Vagina (tissue), 2 donors: Measurements from ENCODE around the gene AP2M1.

Experiments used
- POLR2A ChIP-seq, 2 donors: fragments of 450-650 bp; IDR thresholded peaks; one replicate each; pipeline ENCODE4 v1.6.1; 2017; ENCODE audit warnings: antibody characterized with exemption in 2 of 2, mild to moderate bottlenecking in 2 of 2, moderate library complexity in 2 of 2
- POLR2AphosphoS5 ChIP-seq, 2 donors: sonication (generic); formaldehyde crosslinking; IDR thresholded peaks; one replicate each; pipeline ENCODE4 v1.9.0; 2017; ENCODE audit warnings: antibody characterized with exemption in 2 of 2, mild to moderate bottlenecking in 2 of 2, low read depth in 1 of 2; ENCODE audit not compliant: insufficient read depth in 1 of 2
- TF ChIP-seq, protein P1 (sequence below), 3 experiments: fragments of 450-650 bp in 2 of 3; fragments of 200-600 bp in 1 of 3; sonication (generic) in 1 of 3; IDR thresholded peaks; one replicate each; pipeline ENCODE4 v1.5.1; 2017 to 2019; ENCODE audit warnings: antibody characterized with exemption in 3 of 3, mild to moderate bottlenecking in 2 of 3, moderate library complexity in 2 of 3

DNA sequence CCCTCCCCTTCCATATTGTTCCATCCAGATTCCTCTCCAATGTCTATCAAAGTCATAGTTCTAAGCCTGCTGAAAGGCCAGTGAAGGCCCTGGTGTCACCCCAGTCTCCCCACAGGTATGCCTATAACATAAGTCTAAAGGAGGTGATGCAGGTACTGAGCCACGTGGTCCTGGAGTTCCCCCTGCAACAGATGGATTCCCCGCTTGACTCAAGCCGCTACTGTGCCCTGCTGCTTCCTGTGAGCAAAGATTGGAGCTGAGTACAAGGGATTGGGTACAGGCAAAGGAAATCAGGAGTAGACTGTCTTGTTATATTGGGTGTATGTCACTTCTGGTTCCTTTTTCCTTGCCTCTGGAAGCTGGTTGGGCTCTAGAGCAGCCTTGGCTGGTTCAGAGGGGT is 31.3 kb upstream of the AP2M1 start:
- TF ChIP-seq POLR2A (IDR thresholded peaks at IDR 0.05) (no peak), POLR2AphosphoS5 (IDR thresholded peaks at IDR 0.05; ENCODE audit: insufficient read depth in 1 of 2, low read depth in 1 of 2) (no peak)
- TF ChIP-seq, protein P1, sequence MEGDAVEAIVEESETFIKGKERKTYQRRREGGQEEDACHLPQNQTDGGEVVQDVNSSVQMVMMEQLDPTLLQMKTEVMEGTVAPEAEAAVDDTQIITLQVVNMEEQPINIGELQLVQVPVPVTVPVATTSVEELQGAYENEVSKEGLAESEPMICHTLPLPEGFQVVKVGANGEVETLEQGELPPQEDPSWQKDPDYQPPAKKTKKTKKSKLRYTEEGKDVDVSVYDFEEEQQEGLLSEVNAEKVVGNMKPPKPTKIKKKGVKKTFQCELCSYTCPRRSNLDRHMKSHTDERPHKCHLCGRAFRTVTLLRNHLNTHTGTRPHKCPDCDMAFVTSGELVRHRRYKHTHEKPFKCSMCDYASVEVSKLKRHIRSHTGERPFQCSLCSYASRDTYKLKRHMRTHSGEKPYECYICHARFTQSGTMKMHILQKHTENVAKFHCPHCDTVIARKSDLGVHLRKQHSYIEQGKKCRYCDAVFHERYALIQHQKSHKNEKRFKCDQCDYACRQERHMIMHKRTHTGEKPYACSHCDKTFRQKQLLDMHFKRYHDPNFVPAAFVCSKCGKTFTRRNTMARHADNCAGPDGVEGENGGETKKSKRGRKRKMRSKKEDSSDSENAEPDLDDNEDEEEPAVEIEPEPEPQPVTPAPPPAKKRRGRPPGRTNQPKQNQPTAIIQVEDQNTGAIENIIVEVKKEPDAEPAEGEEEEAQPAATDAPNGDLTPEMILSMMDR (IDR thresholded peaks at IDR 0.05) = no peak
